Lung microvascular endothelial cell (primary cell): ENCODE results near the gene KIAA1549. TPM values are rescaled to one million over a fixed set of nuclear protein-coding genes. Genes with fewer than 3 reads are reported as not detected.

Experiments
- DNase-seq, 2 donors: peaks; one replicate each; pipeline versions ENCODE4 v3.0.0 to v3.0.0-alpha.2; 2010; ENCODE audit warnings: low read depth in 2 of 2
- total RNA-seq: library from RNA; depleted of rRNA; stranded (reverse); fragments of >200 nt; gene quantifications from 2 replicates; pipeline ENCODE4 v1.2.1, GENCODE V29; 2014

The KIAA1549 gene
- total RNA-seq, 1 donor from 2014 or later, result 2.4 TPM

DNA sequence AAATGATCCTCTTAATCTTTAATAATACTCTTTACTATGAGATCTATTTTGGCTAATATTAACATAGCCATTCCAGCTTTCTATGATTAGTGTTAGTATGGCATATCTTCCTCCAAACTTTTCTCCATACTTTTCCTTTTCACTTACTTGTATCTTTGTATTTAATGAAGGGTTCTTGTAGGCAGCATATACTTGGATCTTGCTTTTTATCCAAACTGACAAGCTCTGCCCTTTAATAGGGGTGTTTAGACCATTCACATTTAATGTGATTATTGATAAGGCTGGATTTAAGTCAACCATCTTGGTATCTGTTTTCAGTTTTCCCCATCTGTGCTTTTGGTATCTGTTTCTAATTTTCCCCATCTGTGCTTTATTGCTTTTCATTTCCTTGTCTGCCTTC lies 123.5 kb downstream of the KIAA1549 start:
- no peak for DNase-seq

DNA sequence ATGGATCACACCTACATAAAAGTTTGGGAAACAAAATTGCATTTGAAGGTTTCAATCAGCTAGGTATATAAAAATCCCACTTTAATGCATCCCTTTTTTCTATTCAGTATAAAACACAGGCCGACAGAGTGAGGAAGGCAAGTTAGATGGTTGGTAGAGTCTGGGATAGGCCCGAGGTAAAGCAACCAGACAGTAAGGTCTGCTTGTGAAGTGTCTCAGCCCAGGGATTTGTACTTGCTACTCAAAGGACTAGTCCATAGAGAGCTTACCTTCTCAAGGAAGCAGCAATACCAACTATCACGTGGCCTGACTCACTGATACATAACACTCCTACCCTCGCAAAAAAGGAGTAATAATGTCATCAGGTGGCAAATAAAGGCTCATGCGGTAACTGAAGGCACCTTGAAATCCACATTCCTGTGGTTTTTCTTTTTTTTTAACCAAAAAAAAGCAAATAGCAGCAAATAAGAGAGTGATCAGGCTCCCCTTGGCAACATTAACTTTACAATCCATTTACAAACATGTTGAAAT lies 127.0 kb downstream of the KIAA1549 start:
- DNase-seq, result no peak

DNA sequence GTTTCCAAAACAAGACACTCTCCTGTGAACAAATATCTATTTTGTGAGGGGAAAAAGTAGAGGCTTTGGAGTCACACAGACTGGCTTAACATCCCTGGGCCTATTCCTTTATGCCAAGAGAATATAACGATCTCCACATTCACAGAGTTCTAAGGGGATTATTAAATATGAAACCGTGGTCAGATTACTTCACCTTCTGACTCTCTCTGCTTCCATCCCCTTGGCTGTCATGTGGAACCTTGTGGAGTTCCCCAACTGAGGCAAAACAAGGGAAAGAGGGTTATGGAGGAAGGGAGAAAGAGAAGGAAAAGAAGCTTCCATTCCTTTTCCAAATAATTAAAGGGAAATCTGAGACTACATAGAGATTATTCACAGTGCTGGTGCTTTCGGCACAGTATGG lies 127.7 kb downstream of the KIAA1549 start:
- no peak for DNase-seq

DNA sequence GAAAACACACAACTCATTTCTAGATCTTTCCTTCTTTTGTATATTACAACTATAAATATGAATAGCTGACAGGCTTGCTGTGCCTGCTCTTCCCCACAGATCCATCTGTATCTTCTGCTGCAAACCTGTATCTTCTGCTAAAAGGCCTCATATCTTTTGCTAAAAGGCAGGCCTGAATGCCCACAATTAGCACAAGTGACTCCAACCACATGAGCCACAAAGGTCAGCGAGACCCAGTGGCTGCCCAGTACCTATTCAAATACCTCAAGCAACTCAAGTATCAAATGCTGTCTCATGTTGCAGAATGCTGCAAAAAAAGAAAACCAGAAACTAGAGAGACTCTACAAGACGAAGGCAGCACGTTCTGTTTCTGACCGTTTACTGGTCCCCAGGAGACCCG lies 128.7 kb downstream of the KIAA1549 start:
- no peak for DNase-seq

DNA sequence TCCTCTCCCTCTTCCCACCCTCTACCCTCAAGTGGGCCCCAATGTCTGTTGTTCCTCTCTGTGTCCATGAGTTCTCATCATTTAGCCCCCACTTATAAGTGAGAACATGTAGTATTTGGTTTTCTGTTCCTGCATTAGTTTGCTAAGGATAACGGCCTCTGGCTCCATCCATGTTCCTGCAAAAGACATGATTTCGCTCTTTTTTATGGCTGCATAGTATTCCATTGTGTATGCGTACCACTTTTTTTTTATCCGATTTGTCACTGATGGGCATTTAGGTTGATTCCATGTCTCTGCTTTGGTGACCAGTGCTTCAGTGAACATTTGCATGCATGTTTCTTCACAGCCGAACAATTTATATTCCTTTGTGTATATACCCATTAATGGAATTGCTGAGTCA lies 131.5 kb downstream of the KIAA1549 start:
- no peak for DNase-seq

DNA sequence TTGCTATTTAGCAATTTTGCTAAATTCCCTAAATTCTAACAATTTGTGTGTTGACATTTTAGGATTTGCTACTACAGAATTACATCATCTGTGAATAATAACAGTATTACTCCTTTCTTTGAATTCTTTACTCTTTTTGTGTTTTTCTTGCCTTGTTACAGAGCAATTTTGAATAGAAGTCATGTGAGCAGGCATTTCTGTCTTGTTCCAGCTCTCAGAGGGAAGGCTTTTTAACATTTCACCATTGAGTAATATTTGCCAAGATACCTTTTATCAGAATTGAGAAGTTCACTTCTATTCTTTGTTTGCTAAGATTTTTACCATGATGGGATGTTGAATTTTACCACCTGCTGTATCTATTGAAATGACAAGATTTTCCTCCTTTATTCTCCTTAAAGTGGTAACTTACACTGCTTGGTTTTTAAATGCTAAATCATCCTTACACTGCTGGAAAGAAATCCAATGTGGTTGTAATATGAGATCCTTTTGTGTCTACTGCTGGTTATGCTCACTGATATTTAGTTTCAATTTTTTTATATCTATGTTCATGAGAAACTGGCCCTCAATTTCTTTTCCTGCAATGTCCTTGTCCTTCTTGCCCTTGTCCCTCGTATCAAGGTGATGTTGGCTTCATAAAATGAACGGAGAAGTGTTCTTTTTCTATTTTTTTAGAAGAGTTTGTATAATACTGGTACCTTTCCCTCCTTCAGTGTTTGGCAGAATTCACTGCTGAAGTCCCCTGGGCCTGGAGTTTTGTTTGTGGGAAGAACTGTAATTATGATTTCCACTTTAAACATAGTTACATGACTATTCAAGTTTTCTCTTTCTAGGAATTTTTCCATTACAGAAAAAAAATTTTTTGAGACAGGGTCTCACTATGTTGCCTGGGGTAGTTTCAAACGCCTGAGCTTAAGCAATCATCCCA lies 132.9 kb downstream of the KIAA1549 start:
- DNase-seq, result no peak

DNA sequence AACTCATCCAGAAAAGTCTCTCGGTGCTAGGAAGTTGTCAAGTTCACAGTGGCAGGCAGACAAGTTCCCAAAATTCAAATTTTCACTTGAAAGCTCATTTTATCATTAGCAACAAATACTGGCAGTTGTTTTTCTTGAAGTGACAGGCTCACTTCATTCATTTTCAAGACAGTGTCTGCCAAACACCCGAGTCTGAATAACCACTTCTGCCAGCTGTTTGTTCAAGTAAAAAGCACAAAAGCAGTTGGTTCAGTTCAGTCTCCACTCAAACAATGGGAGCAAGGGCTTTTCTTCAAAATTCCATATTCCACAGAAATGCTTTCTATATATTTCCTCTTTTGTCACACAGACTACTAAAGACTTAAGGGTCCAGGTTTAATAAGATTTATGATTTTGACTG lies 135.5 kb downstream of the KIAA1549 start:
- no peak for DNase-seq

DNA sequence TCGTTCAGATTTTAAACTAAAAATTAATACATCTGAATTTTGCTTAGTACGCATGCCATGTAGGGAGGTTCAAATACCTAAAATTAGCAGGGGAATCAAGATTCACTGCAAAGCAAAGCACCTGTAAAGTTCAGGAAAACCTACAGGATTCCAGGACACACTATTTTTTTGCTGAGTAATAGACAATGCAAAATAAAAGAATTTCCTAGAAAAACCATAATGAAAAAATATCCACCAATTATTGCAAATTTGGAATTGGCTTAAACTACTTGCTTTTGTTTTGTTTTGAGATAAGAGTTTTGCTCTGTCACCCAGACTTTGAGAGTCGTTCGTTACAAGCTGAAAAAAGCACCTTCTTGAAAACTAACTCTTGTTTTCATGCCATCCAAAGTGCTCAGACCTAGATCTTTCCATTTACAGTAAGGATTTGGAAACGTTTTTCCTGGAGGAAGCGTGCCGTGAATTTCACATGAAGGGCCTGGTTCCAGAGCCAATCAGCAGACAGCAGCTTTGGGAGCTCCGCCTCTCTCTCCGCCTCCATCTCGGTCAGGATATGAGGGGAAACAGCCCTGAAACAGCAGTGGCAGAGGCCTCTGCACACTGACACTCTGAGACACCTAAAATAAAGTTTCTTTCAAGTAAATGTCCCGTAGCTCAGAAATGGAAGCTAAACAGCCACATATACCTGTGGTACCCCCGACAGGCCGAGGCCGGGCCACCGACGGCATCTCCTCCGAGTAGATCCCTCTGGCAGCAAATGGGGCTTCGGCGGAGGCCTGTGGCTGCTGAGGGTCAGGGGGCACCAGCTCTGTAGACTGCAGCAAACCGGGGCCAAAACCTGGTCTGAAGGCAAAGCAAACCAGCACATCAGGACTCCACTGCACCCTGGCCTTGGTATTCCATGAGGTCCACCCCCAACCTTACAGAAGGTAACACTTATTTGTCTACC lies 137.3 kb downstream of the KIAA1549 start:
- DNase-seq, result no peak

DNA sequence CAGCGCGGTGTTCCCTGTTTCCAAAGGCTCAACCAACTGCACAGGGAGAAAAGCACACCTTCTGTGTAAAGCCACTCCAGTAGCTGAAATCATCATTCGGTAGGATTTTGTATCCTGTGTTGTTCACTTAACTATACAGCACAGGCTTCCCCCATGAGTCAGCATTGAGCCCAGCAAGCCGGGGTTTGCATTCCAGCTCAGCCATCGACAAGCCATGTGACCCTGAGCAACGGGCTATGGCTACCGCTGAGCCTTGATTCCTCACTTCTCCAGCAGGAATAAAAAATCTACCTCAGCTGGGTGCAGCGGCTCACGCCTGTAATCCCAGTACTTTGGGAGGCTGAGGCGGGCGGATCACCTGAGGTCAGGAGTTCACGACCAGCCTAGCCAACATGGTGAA lies 139.1 kb downstream of the KIAA1549 start:
- DNase-seq, result peak in 1 of 2 donors; percentile 8

DNA sequence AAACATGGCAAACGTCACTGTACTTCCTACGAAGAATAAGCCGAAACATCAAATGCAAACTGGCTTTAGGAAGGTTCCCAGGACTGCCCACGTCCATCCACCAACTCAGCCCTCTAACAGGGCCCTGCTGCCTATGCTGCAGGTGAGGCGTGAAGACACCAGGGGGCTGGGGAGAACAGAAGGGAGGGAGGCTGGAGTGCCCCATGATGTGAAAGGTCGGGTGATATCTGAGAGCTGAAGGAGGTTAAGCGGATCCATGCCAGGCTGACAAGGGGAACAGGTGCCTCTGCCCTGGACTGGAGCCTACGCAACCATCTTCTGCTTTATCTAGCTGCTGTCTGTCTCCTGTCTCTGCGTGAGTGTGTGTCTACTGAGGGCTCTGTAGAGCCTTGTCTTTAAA lies 143.0 kb downstream of the KIAA1549 start:
- DNase-seq, result no peak

DNA sequence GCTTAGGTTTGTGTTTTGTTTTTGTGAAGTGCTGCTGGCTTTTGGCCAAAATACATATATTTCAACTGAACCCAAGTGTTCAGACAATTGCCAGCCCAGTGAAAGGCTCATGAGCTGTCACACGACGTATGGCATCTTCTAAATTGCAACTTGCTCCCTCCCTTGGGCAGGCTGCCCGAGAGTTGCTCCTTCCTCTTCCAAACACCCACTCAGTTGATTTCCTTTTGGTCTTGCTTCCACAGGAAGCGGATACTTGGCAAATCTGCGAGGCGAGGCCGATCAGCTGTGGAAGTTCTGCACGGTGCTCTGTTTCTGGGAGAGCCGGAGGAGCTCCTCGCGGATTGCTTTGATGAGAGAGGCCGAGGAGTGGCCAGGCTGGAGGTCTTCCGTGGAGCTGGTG lies 143.6 kb downstream of the KIAA1549 start:
- peak; percentile 40 to 61 for DNase-seq

DNA sequence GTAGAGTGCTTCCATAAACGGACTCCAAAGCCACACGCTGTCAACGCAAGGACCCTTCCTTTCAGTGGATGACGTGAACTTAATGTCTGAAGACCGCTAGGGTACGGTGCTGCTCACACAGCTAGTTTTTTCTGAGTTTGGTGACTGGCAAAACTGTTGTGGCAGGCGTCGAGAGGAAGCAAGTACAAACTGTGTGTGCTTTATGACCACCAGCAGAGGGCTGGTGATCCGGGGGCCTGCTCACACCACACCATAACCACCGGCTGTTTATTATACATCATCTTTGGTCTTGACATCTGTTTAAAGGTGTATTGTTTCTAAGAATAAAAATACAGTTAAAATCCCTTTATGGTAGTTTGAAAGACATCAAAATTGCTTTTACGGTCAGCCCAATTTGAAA lies 146.1 kb downstream of the KIAA1549 start:
- no peak for DNase-seq

DNA sequence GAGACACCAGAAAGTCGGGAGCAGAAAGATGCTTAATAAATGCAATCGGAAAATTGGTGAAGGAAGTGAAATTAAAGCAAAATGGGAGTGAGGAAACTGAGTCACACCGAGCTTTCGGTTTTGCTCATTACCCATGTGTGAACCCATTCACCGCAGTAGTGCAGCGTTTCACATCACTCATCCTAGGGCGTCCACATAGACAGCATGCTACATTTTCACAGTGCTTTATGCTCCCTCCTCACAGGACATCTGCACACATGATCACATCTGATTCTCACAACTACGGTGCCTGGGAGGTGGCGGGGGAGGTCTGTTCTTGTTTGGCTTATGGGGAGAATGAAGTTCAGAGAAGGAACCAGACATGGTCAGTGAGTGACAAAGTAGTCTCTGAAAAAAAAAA lies 146.6 kb downstream of the KIAA1549 start:
- DNase-seq, result no peak

DNA sequence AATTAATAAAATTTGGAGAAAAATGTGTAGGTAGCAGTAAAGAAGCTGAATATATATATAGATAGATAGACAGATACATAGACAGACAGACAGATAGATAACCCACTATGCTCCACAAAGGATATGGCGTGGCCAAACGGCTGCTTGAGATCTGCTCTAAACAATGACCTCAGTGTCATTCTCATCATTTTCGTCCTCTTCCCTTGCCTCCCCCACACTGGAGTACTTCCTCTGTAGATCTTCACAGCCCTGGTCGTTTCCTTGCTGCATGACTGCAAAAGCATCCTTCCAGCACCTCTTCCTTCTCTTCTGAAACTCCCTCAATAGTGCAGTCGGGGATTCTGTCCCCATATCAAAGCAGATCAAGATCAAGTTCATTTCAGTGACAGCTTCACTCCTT lies 147.6 kb downstream of the KIAA1549 start:
- no peak for DNase-seq

DNA sequence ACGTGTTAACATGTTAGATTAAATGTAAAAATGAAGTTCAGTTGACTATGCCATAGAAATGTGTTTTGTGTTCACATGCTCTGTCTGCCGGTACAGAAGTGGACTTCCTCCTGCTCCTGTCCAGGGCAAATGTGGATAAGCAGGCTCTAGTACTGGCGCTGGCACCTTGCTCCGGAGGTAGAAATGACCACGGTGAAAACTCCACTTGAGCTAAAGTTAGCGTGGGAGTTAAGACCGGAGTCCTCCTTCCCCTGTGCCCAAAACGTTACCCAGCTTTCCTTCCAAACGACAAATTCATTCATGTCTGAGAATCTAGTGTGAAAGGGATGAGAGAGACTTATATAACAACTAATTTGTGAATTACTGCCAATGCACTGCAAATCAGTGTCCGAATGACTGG lies 148.2 kb downstream of the KIAA1549 start:
- DNase-seq, result no peak

DNA sequence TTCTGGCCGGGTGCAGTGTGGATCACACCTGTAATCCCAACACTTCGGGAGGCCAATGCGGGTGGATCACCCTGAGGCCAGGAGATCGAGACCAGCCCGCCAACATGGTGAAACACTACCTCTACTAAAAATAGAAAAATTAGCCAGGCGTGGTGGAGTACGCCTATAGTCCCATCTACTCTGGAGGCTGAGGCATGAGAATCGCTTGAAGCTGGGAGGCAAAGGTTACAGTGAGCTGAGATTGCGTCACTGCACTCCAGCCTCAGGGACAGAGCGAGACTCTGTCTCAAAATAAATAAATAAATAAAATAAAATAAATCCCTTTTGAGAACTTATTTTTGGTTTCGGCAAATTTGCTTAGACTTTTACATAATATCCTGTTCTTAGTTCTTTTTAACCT lies 151.9 kb downstream of the KIAA1549 start:
- DNase-seq, result no peak

DNA sequence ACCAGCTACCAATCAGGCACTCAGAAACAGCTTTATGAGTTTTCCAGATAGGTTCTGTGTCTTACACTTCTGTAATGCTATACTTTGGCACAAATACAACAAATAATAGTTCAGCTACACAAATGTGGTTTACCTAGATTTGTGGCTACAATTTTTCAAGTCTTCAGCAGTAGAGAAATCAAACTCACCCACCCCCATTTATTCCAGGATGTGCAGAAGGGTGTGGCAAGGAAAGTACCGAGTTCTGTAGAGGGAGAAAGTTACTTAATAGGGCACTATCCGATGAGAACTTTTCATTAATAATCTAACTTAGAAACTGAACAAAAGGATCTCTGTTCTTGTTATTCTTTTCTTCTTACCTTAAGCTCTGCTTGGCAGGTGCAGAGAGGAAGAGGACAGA lies 152.9 kb downstream of the KIAA1549 start:
- no peak for DNase-seq

DNA sequence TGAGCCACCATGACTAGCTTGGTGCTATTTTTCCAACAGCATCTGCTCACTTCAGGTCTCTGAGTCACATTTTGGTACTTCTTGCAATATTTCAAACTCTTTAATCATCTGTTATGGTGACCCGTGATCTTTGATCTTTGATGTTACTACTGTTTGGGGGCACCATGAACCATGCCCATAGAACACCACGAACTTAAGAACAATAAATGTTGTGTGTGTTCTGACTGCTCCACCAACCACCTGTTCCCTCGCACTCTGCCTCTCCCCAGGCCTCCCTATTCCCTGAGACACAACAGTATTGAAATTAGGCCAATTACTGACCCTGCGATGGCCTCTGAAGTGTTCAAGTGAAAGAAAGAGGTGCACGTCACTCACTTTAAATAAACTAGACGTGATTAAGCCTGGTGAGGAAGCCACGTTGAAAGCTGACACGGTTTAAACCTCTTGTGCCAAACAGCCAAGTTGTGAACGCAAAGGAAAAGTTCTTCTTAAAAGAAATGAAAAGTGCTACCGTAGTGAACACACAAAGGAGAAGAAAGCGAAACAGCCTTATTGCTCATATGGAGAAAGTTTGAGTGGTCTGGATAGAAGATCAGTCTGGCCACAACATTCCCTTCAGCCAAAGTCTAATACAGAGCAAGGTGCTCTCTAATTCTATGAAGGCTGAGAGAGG lies 156.0 kb downstream of the KIAA1549 start:
- no peak for DNase-seq

DNA sequence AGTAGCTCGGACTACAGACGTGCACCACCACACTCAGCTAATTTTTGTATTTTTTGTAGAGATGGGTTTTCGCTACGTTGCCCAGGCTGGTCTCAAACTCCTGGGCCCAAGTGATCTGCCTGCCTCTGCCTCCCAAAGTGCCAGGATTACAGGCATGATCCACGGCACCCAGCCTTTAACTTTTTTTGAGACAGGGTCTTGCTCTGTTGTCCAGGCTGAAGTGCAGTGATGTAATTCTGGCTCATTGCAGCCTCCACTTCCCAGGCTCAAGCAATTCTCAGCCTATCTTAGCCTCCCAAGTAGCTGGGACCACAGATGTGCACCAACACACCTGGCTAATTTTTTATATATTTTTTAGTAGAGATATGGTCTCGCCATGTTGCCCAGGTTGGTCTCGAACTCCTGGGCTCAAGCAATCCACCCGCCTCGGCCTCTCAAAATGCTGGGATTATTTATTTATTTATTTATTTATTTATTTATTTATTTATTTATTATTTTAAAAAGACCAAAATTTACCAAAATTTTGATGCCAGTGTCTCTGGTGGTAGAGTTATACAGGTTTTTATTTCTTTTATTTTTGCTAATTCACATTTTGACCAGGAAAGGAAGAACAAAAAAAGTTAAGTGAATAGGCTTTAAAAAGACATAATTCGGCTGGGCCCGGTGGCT lies 158.2 kb downstream of the KIAA1549 start:
- DNase-seq, result no peak

DNA sequence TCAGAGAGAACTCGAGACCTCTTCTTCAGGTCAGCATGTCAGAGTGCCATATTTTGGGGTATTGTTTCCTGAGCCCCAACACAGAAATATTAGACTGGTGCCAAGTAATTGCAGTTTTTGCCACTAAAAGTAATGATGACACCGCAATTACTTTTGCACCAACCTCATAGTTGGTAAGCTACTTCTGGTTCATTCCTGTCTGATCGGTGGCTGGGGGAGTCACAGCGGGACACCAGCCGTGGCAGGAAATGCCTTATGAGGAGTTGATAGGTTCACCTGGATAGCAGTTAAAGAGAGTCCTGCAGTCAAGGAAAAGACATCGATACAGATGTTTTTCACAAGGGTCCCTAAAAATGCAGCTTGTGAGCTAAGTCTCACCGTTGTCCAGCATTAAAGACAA lies 159.3 kb downstream of the KIAA1549 start:
- DNase-seq, result no peak

DNA sequence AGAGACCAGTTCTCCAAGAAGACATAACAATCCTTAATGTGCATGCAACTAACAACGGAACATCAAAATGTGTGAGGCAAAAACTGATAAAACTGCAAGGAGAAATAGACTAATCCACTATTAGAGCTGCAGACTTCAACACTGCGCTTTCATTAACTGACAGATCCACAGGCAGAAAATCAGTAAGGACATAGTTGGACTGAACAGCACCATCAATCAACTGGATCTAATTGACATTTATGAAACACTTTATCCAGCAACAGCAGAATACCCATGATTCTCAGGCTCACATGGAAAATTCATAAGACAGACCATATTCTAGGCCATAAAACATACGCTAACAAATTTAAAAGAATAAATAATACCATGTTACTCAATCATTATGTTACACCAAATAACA lies 161.6 kb downstream of the KIAA1549 start:
- no peak for DNase-seq
